Suprapubic skin (tissue), 4 donors: ENCODE results near the gene MBOAT2. TPM values are rescaled to one million over a fixed set of nuclear protein-coding genes. Genes with fewer than 3 reads are reported as not detected.

ENCODE experiments used
- DNase-seq, 2 donors: peaks; one replicate each; pipeline ENCODE4 v3.0.0-alpha.2; 2019; ENCODE audit warnings: low spot score in 2 of 2
- H3K27ac ChIP-seq: fragments of 200-600 bp; sonication (generic); one replicate; pipeline ENCODE4 v1.5.1; 2019
- H3K27me3 ChIP-seq: fragments of 200-600 bp; sonication (generic); one replicate; pipeline ENCODE4 v1.5.1; 2019
- H3K36me3 ChIP-seq: fragments of 200-600 bp; sonication (generic); one replicate; pipeline ENCODE4 v1.5.1; 2019
- H3K4me1 ChIP-seq: fragments of 200-600 bp; sonication (generic); one replicate; pipeline ENCODE4 v1.5.1; 2019
- H3K4me3 ChIP-seq: fragments of 200-600 bp; sonication (generic); one replicate; pipeline ENCODE4 v1.5.1; 2019; ENCODE audit warnings: mild to moderate bottlenecking
- H3K9me3 ChIP-seq: fragments of 200-600 bp; sonication (generic); one replicate; pipeline ENCODE4 v1.5.1; 2019
- EP300 ChIP-seq: sonication (generic); formaldehyde crosslinking; IDR thresholded peaks from one replicate; pipeline ENCODE4 v1.6.1; 2017; ENCODE audit warnings: antibody characterized with exemption
- POLR2A ChIP-seq, 2 donors: fragments of 450-650 bp; IDR thresholded peaks; one replicate each; pipeline ENCODE4 v1.6.1; 2017; ENCODE audit warnings: antibody characterized with exemption in 2 of 2, mild to moderate bottlenecking in 2 of 2, moderate library complexity in 2 of 2
- POLR2AphosphoS5 ChIP-seq, 3 donors: sonication (generic); formaldehyde crosslinking; IDR thresholded peaks; one replicate each; pipeline ENCODE4 v1.6.1; 2017; ENCODE audit warnings: antibody characterized with exemption in 3 of 3
- WGBS: methylation state at CpG from one replicate; pipeline ENCODE4 v1.1.5; 2018; 5-methylcytosine and 5-hydroxymethylcytosine counted together
- total RNA-seq, 4 donors: library from RNA; depleted of rRNA; stranded (reverse); fragments of >200 nt; gene quantifications; one replicate each; pipeline ENCODE4 v1.1.0, GENCODE V29; 2016
- TF ChIP-seq, protein P1 (sequence below), 2 donors: fragments of 200-600 bp in 1 of 2; fragments of 450-650 bp in 1 of 2; sonication (generic) in 1 of 2; IDR thresholded peaks; one replicate each; pipeline ENCODE4 v1.5.1; 2016 to 2019; ENCODE audit warnings: antibody characterized with exemption in 2 of 2, mild to moderate bottlenecking in 1 of 2, moderate library complexity in 1 of 2

MBOAT2 gene
- total RNA-seq, 4 donors from 2014 or later: 44.4 to 55.8 (median 51.1) TPM

DNA sequence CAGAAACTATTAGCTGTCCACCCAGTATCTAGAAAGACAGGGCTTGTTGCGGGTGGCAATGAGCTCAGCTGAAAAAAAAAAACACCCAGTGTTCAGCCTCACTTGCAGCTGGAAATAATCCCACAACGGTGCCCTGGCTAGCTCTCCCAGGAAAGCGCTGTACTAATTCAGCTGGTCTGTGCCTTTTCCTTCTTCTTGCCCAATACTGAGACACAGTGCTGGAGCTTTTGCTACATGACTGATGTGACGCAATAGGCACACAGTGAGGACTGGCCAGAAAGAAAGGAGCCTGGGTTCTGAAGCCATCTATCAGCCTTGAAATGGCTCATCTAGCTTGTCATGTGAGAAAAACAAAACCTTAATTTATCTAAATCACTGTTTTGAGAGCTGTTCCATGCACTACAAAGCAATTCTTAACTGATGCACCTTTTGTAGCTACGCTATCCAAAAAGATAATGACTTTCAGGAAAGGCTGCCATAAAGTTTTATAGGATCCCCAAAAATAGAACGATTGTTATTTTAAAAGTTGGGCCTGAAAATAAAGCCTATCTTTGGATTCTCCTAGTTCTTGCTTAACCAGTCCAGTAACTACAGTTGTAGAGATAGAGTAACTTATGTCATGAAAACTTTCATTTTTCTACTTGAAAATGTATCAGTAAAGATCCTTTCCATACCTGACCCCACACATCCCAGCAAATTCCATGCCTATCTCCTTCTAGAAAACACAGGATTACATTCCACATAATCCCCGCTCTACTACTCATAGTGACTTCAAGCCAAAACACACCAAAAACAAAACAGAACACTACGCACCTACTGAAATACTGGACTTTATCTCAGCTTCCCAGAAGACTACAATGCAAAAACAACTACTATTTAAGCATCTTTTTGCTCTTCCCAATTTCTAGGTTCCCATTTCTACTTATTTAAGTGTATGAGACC is 181.9 kb downstream of the MBOAT2 start:
- DNase-seq: peak in 1 of 2 donors; percentile 65
- Histone ChIP-seq H3K4me1 (peaks cover 12% of the 10 kb centered on the region), H3K4me3 (no peak overlapping the region), H3K9me3 (no peaks in the 10 kb centered on the region), H3K36me3 (peaks cover 27% of the 10 kb centered on the region), H3K27ac (no peak overlapping the region), H3K27me3 (no peaks in the 10 kb centered on the region)
- 59% methylated on average over 8 of the region's 8 CpGs for WGBS
- TF ChIP-seq POLR2AphosphoS5 (IDR thresholded peaks at IDR 0.05): peak in 2 of 3 donors; percentile 51 to 71
- no peak for TF ChIP-seq POLR2A (IDR thresholded peaks at IDR 0.05)

DNA sequence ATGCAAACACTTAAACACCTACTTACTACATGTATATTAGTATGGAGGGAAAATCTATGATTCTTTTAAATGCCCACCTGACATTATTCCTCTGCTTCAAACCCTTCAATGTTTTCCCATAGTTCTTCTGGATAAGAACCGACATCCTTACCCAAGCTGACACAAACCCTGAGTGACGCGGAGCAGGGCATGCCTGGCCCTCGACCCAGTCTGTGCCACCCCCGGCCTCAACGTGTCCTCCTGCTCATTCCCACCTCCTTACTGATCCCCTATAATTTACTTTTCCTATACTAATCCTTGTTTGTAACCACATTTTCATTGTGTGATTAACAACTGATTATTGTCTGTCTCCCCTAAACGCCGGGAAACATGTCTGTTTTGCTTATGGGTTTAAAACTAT is 183.5 kb downstream of the MBOAT2 start:
- no peaks in the 10 kb centered on the region for H3K9me3 ChIP-seq
- TF ChIP-seq POLR2A (IDR thresholded peaks at IDR 0.05): no peak
- no peak for TF ChIP-seq POLR2AphosphoS5 (IDR thresholded peaks at IDR 0.05)
- TF ChIP-seq EP300: no peak
- TF ChIP-seq, protein P1, sequence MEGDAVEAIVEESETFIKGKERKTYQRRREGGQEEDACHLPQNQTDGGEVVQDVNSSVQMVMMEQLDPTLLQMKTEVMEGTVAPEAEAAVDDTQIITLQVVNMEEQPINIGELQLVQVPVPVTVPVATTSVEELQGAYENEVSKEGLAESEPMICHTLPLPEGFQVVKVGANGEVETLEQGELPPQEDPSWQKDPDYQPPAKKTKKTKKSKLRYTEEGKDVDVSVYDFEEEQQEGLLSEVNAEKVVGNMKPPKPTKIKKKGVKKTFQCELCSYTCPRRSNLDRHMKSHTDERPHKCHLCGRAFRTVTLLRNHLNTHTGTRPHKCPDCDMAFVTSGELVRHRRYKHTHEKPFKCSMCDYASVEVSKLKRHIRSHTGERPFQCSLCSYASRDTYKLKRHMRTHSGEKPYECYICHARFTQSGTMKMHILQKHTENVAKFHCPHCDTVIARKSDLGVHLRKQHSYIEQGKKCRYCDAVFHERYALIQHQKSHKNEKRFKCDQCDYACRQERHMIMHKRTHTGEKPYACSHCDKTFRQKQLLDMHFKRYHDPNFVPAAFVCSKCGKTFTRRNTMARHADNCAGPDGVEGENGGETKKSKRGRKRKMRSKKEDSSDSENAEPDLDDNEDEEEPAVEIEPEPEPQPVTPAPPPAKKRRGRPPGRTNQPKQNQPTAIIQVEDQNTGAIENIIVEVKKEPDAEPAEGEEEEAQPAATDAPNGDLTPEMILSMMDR (IDR thresholded peaks at IDR 0.05): no peak
- peaks cover 12% of the 10 kb centered on the region for H3K4me1 ChIP-seq
- 93% methylated on average over 8 of the region's 8 CpGs for WGBS
- no peak overlapping the region for H3K27ac ChIP-seq
- no peak overlapping the region for H3K4me3 ChIP-seq
- no peak for DNase-seq
- no peaks in the 10 kb centered on the region for H3K27me3 ChIP-seq
- peaks cover 33% of the 10 kb centered on the region for H3K36me3 ChIP-seq

DNA sequence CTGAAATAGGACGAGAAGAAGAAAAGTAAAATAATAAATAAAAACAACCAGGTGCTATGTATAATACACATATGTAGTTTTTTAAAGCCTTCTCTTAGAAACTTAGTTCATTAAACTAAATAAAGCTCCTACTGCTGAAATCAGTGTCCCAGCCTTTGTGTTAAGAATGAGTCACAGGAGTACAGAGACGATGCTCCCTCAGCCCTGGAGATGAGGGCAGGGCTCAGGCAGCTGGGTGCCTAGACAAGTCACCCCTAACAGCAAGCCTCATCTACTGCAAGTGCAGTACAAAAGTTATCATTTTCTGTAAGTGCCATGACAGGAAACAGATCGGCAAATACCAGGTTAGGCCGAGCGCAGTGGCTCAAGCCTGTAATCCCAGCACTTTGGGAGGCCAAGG is 184.3 kb downstream of the MBOAT2 start:
- TF ChIP-seq, protein P1 (IDR thresholded peaks at IDR 0.05): no peak
- no peak for TF ChIP-seq EP300
- no peak for TF ChIP-seq POLR2AphosphoS5 (IDR thresholded peaks at IDR 0.05)
- TF ChIP-seq POLR2A (IDR thresholded peaks at IDR 0.05): no peak
- peaks cover 26% of the 10 kb centered on the region for H3K36me3 ChIP-seq

DNA sequence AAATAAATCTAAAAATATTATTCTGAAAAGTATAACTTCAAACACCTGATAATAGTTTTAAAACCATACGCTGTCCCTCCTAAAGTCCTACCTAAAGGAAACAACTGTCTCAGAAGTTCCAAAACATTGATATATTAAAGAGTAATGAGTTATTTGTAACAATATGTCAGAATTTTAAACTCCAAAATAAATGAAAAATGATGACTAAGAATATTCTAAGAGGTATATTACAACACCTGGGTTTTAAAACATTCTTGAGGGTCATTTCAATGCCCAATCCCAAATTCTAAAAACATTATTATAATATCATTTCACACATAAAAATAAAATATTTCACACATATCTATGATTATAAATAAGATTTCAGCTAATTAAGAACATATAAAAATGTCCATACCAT is 186.3 kb downstream of the MBOAT2 start:
- Histone ChIP-seq H3K27ac (no peak overlapping the region), H3K4me3 (no peak overlapping the region), H3K9me3 (no peaks in the 10 kb centered on the region), H3K4me1 (peaks cover 8% of the 10 kb centered on the region), H3K27me3 (no peaks in the 10 kb centered on the region), H3K36me3 (peaks cover 28% of the 10 kb centered on the region)
- TF ChIP-seq POLR2AphosphoS5 (IDR thresholded peaks at IDR 0.05) (no peak), POLR2A (IDR thresholded peaks at IDR 0.05) (no peak), EP300 (no peak)
- TF ChIP-seq, protein P1 (IDR thresholded peaks at IDR 0.05): no peak
- WGBS: 95% methylated on average over 1 of the region's 1 CpG
- DNase-seq: no peak

More for the DNA sequence above, 184.3 kb downstream of the MBOAT2 start:
- no peak for DNase-seq
- no peaks in the 10 kb centered on the region for H3K9me3 ChIP-seq
- WGBS: 90% methylated on average over 5 of the region's 5 CpGs
- no peaks in the 10 kb centered on the region for H3K27me3 ChIP-seq
- H3K4me1 ChIP-seq: peaks cover 12% of the 10 kb centered on the region
- H3K27ac ChIP-seq: no peak overlapping the region
- H3K4me3 ChIP-seq: no peak overlapping the region

DNA sequence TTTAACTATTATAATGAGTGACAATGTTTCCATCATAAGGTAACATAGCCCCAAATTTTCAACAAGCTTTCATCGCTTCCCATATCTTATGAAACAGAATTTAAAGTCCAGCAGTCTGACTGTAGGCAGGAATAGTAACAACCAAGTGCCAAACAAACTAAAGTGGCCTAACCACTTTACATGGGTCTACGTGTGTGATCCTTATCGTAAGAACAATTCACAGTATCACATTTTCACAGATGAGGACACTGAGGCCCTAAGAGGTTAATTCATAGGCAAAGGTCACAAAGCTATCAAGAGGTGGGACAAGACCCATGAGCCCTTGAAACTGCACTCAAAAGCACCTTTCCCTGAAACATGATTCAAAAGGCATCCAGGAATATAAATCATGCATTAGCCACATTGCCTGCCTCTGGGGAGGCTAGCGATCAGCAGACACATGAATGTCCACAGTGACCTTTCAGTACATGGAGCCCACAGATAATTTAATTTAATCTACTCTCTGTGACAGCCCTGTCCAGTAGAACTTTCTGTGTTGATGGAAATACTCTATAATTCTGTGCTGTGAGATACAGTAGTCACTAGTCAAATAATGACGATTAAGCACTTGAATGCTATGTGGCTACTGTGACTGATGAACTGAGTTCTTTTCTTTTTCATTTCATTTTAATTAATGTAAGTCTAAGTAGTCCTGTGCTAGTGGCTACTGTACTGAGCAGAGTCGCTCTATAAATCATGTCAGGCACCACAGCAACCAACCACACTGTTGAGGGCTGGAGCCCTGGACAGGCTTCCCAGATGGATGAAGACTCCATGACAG is 196.4 kb downstream of the MBOAT2 start:
- Histone ChIP-seq H3K27me3 (no peaks in the 10 kb centered on the region), H3K36me3 (peaks cover 59% of the 10 kb centered on the region), H3K9me3 (no peaks in the 10 kb centered on the region), H3K27ac (no peak overlapping the region), H3K4me1 (peaks cover 4% of the 10 kb centered on the region), H3K4me3 (no peak overlapping the region)
- TF ChIP-seq, protein P1 (IDR thresholded peaks at IDR 0.05): no peak
- TF ChIP-seq POLR2AphosphoS5 (IDR thresholded peaks at IDR 0.05): no peak
- no peak for TF ChIP-seq POLR2A (IDR thresholded peaks at IDR 0.05)
- TF ChIP-seq EP300: no peak
- DNase-seq: no peak
- WGBS: 91% methylated on average over 6 of the region's 6 CpGs
